Neural cell (in vitro differentiated cells): ENCODE results near the gene CLEC3B. TPM values are rescaled to one million over a fixed set of nuclear protein-coding genes. Genes with fewer than 3 reads are reported as not detected.

Experiments
- H2AFZ ChIP-seq: fragments of 200-600, 300-800 bp; sonication (generic), shearing (Covaris generic); 2 replicates; pipeline ENCODE4 v1.6.0; 2014; ENCODE audit warnings: low read depth, mild to moderate bottlenecking, antibody characterized with exemption, low read length, moderate library complexity
- H3F3A ChIP-seq: fragments of 200-600 bp; shearing (Covaris generic); 2 replicates; pipeline ENCODE4 v1.6.1; 2016; ENCODE audit warnings: mild to moderate bottlenecking, moderate library complexity, mixed read lengths, antibody characterized with exemption, low read length; ENCODE audit not compliant: insufficient read depth, poor library complexity, severe bottlenecking
- H3K27ac ChIP-seq: fragments of 200-600, 300-800 bp; sonication (generic), shearing (Covaris generic); 2 replicates; pipeline ENCODE4 v1.5.1; 2014; ENCODE audit warnings: mild to moderate bottlenecking, low read length, moderate library complexity
- H3K27me3 ChIP-seq: fragments of 300-800, 200-600 bp; sonication (generic), shearing (Covaris generic); 2 replicates; pipeline ENCODE4 v1.6.0; 2014; ENCODE audit warnings: mild to moderate bottlenecking, low read depth, low read length, moderate library complexity; ENCODE audit not compliant: insufficient read depth
- H3K36me3 ChIP-seq: fragments of 300-800, 200-600 bp; sonication (generic), shearing (Covaris generic); 2 replicates; pipeline ENCODE4 v1.5.1; 2014; ENCODE audit warnings: mild to moderate bottlenecking, antibody characterized with exemption, low read length, moderate library complexity; ENCODE audit not compliant: insufficient read depth
- H3K4me2 ChIP-seq: fragments of 300-800, 200-600 bp; sonication (generic), shearing (Covaris generic); 2 replicates; pipeline ENCODE4 v1.6.0; 2014; ENCODE audit warnings: mild to moderate bottlenecking, low read length
- H3K4me3 ChIP-seq: fragments of 300-800, 200-600 bp; sonication (generic), shearing (Covaris generic); 2 replicates; pipeline ENCODE4 v1.5.1; 2014; ENCODE audit warnings: mild to moderate bottlenecking, low read length, moderate library complexity
- H3K79me2 ChIP-seq: fragments of 200-600 bp; shearing (Covaris generic); replicated peaks from 2 replicates; pipeline ENCODE4 v1.6.0; 2014; ENCODE audit warnings: mild to moderate bottlenecking, low read length, moderate library complexity; ENCODE audit not compliant: insufficient read depth
- H3K9ac ChIP-seq: fragments of 300-800, 200-600 bp; sonication (generic), shearing (Covaris generic); 2 replicates; pipeline ENCODE4 v1.6.1; 2016; ENCODE audit warnings: mild to moderate bottlenecking, low read length, mixed read lengths
- H3K9me2 ChIP-seq: fragments of 200-600 bp; shearing (Covaris generic); 2 replicates; pipeline ENCODE4 v1.6.1; 2016; ENCODE audit warnings: mild to moderate bottlenecking, low read length, mixed read lengths; ENCODE audit not compliant: insufficient read depth
- H3K9me3 ChIP-seq: fragments of 200-600, 300-800 bp; sonication (generic), shearing (Covaris generic); 2 replicates; pipeline ENCODE4 v1.6.1; 2016; ENCODE audit warnings: mild to moderate bottlenecking, mixed run types, low read length, moderate library complexity, mixed read lengths
- H4K20me1 ChIP-seq: fragments of 200-600 bp; shearing (Covaris generic); 2 replicates; pipeline ENCODE4 v1.6.1; 2016; ENCODE audit warnings: mild to moderate bottlenecking, mixed run types; ENCODE audit not compliant: insufficient read depth
- CTCF ChIP-seq: fragments of 450-650 bp; IDR thresholded peaks from 2 replicates; pipeline ENCODE4 v1.5.1; 2014; ENCODE audit warnings: antibody characterized with exemption, mild to moderate bottlenecking, moderate library complexity; ENCODE audit not compliant: poor library complexity, severe bottlenecking
- EP300 ChIP-seq: fragments of 450-650 bp; conservative IDR thresholded peaks from 2 replicates; pipeline ENCODE4 v1.6.1; 2014; ENCODE audit warnings: antibody characterized with exemption, mild to moderate bottlenecking, moderate library complexity; ENCODE audit not compliant: poor library complexity, severe bottlenecking
- EZH2 ChIP-seq: fragments of 200-600, 300-800 bp; shearing (Covaris generic), sonication (generic); IDR thresholded peaks from 2 replicates; pipeline ENCODE4 v1.6.1; 2014; ENCODE audit warnings: antibody characterized with exemption, low read length, borderline replicate concordance, mild to moderate bottlenecking; ENCODE audit not compliant: insufficient read depth, poor library complexity, severe bottlenecking
- MXI1 ChIP-seq: fragments of 450-650 bp; conservative IDR thresholded peaks from 2 replicates; pipeline ENCODE4 v1.6.1; 2014; ENCODE audit warnings: antibody characterized with exemption, mild to moderate bottlenecking; ENCODE audit not compliant: poor library complexity, severe bottlenecking
- POLR2AphosphoS5 ChIP-seq: IDR thresholded peaks from 2 replicates; pipeline ENCODE4 v1.6.1; 2012
- RAD21 ChIP-seq: fragments of 450-650 bp; conservative IDR thresholded peaks from 2 replicates; pipeline ENCODE4 v1.6.1; 2014; ENCODE audit warnings: antibody characterized with exemption, mild to moderate bottlenecking, moderate library complexity
- REST ChIP-seq: IDR thresholded peaks from 2 replicates; pipeline ENCODE4 v1.6.1; 2012; ENCODE audit warnings: borderline replicate concordance
- SMC3 ChIP-seq: fragments of 450-650 bp; conservative IDR thresholded peaks from 2 replicates; pipeline ENCODE4 v1.6.1; 2014; ENCODE audit warnings: antibody characterized with exemption, mild to moderate bottlenecking, moderate library complexity; ENCODE audit not compliant: poor library complexity
- TAF1 ChIP-seq: IDR thresholded peaks from 2 replicates; pipeline ENCODE4 v1.6.1; 2012; ENCODE audit warnings: low read depth
- polyA plus RNA-seq: library from polyadenylated mRNA; depleted of rRNA; stranded (reverse); fragments of >200 nt; gene quantifications from 2 replicates; pipeline ENCODE4 v1.2.3, GENCODE V29; 2014

Gene CLEC3B
- polyA plus RNA-seq, 1 donor from 2014 or later, result 2.6 TPM

GRCh38 chr3:45062697-45063070 lies 36.6 kb downstream of the CLEC3B start:
- no peaks in the 10 kb centered on the region for H3K9me3 ChIP-seq
- no peak overlapping the region for H3K9ac ChIP-seq
- H2AFZ ChIP-seq, result no peak overlapping the region
- no peaks in the 10 kb centered on the region for H3K36me3 ChIP-seq
- TF ChIP-seq POLR2AphosphoS5 (no peak), CTCF (no peak), SMC3 (no peak), MXI1 (no peak)
- H3K27ac ChIP-seq, result no peak overlapping the region
- H3K79me2 ChIP-seq, result no peaks in the 10 kb centered on the region
- H3K27me3 ChIP-seq, result no peaks in the 10 kb centered on the region
- no peaks in the 10 kb centered on the region for H3F3A ChIP-seq
- no peaks in the 10 kb centered on the region for H4K20me1 ChIP-seq
- no peak overlapping the region for H3K4me3 ChIP-seq
- H3K4me2 ChIP-seq, result no peak overlapping the region
- no peaks in the 10 kb centered on the region for H3K9me2 ChIP-seq

- H3K4me2 ChIP-seq, result no peak overlapping the region
- no peaks in the 10 kb centered on the region for H3K36me3 ChIP-seq
- no peaks in the 10 kb centered on the region for H3K9me2 ChIP-seq
- no peaks in the 10 kb centered on the region for H3K79me2 ChIP-seq
- H3K9me3 ChIP-seq, result no peaks in the 10 kb centered on the region
- H3K9ac ChIP-seq, result no peak overlapping the region
- no peak overlapping the region for H3K4me3 ChIP-seq
- no peaks in the 10 kb centered on the region for H3K27me3 ChIP-seq
- H4K20me1 ChIP-seq, result no peaks in the 10 kb centered on the region
- TF ChIP-seq RAD21, result no peak
- TF ChIP-seq MXI1, result no peak
- TF ChIP-seq REST, result no peak
- no peak for TF ChIP-seq EP300
- TF ChIP-seq CTCF, result no peak
- no peak for TF ChIP-seq TAF1
- TF ChIP-seq SMC3, result no peak
- no peak for TF ChIP-seq EZH2
- TF ChIP-seq POLR2AphosphoS5, result no peak
- H2AFZ ChIP-seq, result no peak overlapping the region
- no peak overlapping the region for H3K27ac ChIP-seq
- H3F3A ChIP-seq, result no peaks in the 10 kb centered on the region
Observed at GRCh38 chr3:45064512-45065372, 38.6 kb downstream of the CLEC3B start.
